Right lobe of liver (tissue), 6 donors: ENCODE data around the gene ASTN1. TPM values are rescaled to one million over a fixed set of nuclear protein-coding genes. Genes with fewer than 3 reads are reported as not detected.

Experiments
- ATAC-seq, 4 donors: fragments of 200-7000 bp; cut with Tn5 transposase; one replicate each; pipeline ENCODE4 v1.9.1; 2020; ENCODE audit warnings: mild to moderate bottlenecking in 4 of 4, moderate library complexity in 4 of 4
- DNase-seq, 3 donors: peaks; one replicate each; pipeline ENCODE4 v3.0.0-alpha.2; 2020
- H3K27ac ChIP-seq, 3 donors: fragments of 200-600 bp; one replicate each; pipeline ENCODE4 v1.8.0; 2022
- H3K27me3 ChIP-seq, 2 donors: fragments of 200-600 bp; one replicate each; pipeline ENCODE4 v1.8.0; 2022
- H3K36me3 ChIP-seq, 4 donors: fragments of 200-600 bp; sonication (generic) in 1 of 4; one replicate each; pipeline versions ENCODE4 v1.5.1 to v1.8.0; 2017 to 2022; ENCODE audit warnings: control low read depth in 1 of 4
- H3K4me1 ChIP-seq, 4 donors: fragments of 200-600 bp; sonication (generic) in 1 of 4; one replicate each; pipeline versions ENCODE4 v1.5.1 to v1.8.0; 2017 to 2022; ENCODE audit warnings: control low read depth in 1 of 4
- H3K4me3 ChIP-seq, 3 donors: fragments of 200-600 bp; one replicate each; pipeline ENCODE4 v1.8.0; 2022
- H3K9me3 ChIP-seq, 4 donors: fragments of 200-600 bp; sonication (generic) in 1 of 4; one replicate each; pipeline versions ENCODE4 v1.5.1 to v1.8.0; 2017 to 2022; ENCODE audit warnings: control low read depth in 1 of 4
- CTCF ChIP-seq, 4 donors: fragments of 200-600 bp in 3 of 4; fragments of 450-650 bp in 1 of 4; IDR thresholded peaks; one replicate each; pipeline versions ENCODE4 v1.5.1 to v1.8.0; 2016 to 2022; ENCODE audit warnings: antibody characterized with exemption in 4 of 4, mild to moderate bottlenecking in 2 of 4
- POLR2A ChIP-seq: fragments of 450-650 bp; IDR thresholded peaks from one replicate; pipeline ENCODE4 v1.6.1; 2017; ENCODE audit warnings: antibody characterized with exemption, mild to moderate bottlenecking
- WGBS: methylation state at CpG from one replicate; pipeline ENCODE4 v1.1.6; 2018; ENCODE audit warnings: low coverage, low lambda C conversion rate; ENCODE audit not compliant: insufficient coverage; ENCODE audit errors: missing lambda C conversion rate; 5-methylcytosine and 5-hydroxymethylcytosine counted together
- intact Hi-C, 2 donors: fragments of 100-400 bp; cut with DNase I; formaldehyde crosslinking; loops; one replicate each; pipeline versions ENCODE4 v1.11.2 to v1.14.1; 2022
- total RNA-seq, 6 experiments: library from RNA; depleted of rRNA in 2 of 6; stranded (reverse); fragments of >200 nt in 2 of 6; fragmentation: NEBNext Ultra II Directional in 3 of 6; extraction: Animal tissue kit (Norgen Biotek cat#: 25700) in 3 of 6; gene quantifications; one replicate each; pipeline versions ENCODE4 v1.1.0 to v1.2.4, GENCODE V29; 2016 to 2023
- donor health status: DM: no; HTN: yes; CAD: no.
- donor health status: DM: no; HTN: no; CAD: no.
- donor health status: DM: no; HTN: no; CAD: no.
- donor health status: DM: no; HTN: yes; CAD: no.
- donor health status: DM: no; HTN: yes; CAD: no.

The ASTN1 gene
- total RNA-seq, 6 experiments from 2014 or later: 0.06 to 0.78 (median 0.18) TPM

- Histone ChIP-seq H3K36me3 (no peaks in the 10 kb centered on the region), H3K27me3 (no peaks in the 10 kb centered on the region), H3K27ac (no peak overlapping the region), H3K4me3 (no peak overlapping the region), H3K9me3 (no peaks in the 10 kb centered on the region), H3K4me1 (no peaks in the 10 kb centered on the region)
- intact Hi-C loops: no loop called here
- 58% methylated on average over 5 of the region's 5 CpGs for WGBS
- ATAC-seq (no peak), DNase-seq (no peak)
- TF ChIP-seq POLR2A (no peak), CTCF (IDR thresholded peaks at IDR 0.05) (no peak)
Observed at GRCh38 chr1:177002891-177003290, 161.6 kb downstream of the ASTN1 start.

GRCh38 chr1:177001556-177001955 is 163.0 kb downstream of the ASTN1 start:
- no peaks in the 10 kb centered on the region for H3K9me3 ChIP-seq
- no peaks in the 10 kb centered on the region for H3K36me3 ChIP-seq
- no peak overlapping the region for H3K27ac ChIP-seq
- intact Hi-C loops: no loop called here
- no peak for ATAC-seq
- WGBS: 41% methylated on average over 2 of the region's 2 CpGs
- no peaks in the 10 kb centered on the region for H3K4me1 ChIP-seq
- TF ChIP-seq CTCF (IDR thresholded peaks at IDR 0.05) (no peak), POLR2A (no peak)
- no peak overlapping the region for H3K4me3 ChIP-seq
- DNase-seq: no peak
- H3K27me3 ChIP-seq: no peaks in the 10 kb centered on the region

GRCh38 chr1:176998183-176998795 is 166.2 kb downstream of the ASTN1 start:
- Histone ChIP-seq H3K36me3 (no peaks in the 10 kb centered on the region), H3K4me1 (no peaks in the 10 kb centered on the region), H3K27ac (no peak overlapping the region), H3K9me3 (no peaks in the 10 kb centered on the region), H3K4me3 (no peak overlapping the region), H3K27me3 (no peaks in the 10 kb centered on the region)
- TF ChIP-seq POLR2A (no peak), CTCF (IDR thresholded peaks at IDR 0.05) (no peak)
- WGBS: 46% methylated on average over 5 of the region's 5 CpGs
- DNase-seq (no peak), ATAC-seq (no peak)
- intact Hi-C loops: no loop called here

GRCh38 chr1:176996456-176997090 is 167.9 kb downstream of the ASTN1 start:
- WGBS: 16% methylated on average over 4 of the region's 4 CpGs
- intact Hi-C loops: no loop called here
- Histone ChIP-seq H3K27ac (no peak overlapping the region), H3K4me3 (no peak overlapping the region), H3K9me3 (no peaks in the 10 kb centered on the region), H3K36me3 (no peaks in the 10 kb centered on the region), H3K4me1 (no peaks in the 10 kb centered on the region), H3K27me3 (no peaks in the 10 kb centered on the region)
- no peak for DNase-seq
- TF ChIP-seq POLR2A (no peak), CTCF (IDR thresholded peaks at IDR 0.05) (no peak)
- no peak for ATAC-seq
